GM13977 (cell line): ENCODE results near the gene ABO.
"Not testable (repeated sequence)": the region's sequence is repeated elsewhere in the genome, so short reads cannot be mapped to it uniquely, and the experiment has no call there.

ENCODE experiments used
- DNase-seq: peaks from one replicate; pipeline ENCODE4 v3.0.0; 2012; ENCODE audit warnings: low spot score
- CTCF ChIP-seq: IDR thresholded peaks from 2 replicates; pipeline ENCODE4 v1.5.1; 2012; ENCODE audit warnings: mild to moderate bottlenecking, control low read depth; ENCODE audit not compliant: insufficient read depth; ENCODE audit errors: extremely low read depth, missing control alignments
- in situ Hi-C: fragments of 300-500 bp; cut with MboI; formaldehyde crosslinking; loops from one replicate; pipeline ENCODE4 v1.12.0; 2022; ENCODE audit warnings: low sequenced_read_pairs, low pct_unique_long_range_greater_than_20kb, mixed read lengths, inconsistent platforms; ENCODE audit not compliant: unreplicated experiment

Gene ABO

GRCh38 chr9:133227242-133227860, 47.6 kb downstream of the ABO start:
- TF ChIP-seq CTCF, result no peak
- in situ Hi-C loops, result no loop called here
- DNase-seq, result no peak

- in situ Hi-C loops, result no loop called here
- no peak for DNase-seq
- no peak for TF ChIP-seq CTCF
Observed at GRCh38 chr9:133226219-133227171, 48.5 kb downstream of the ABO start.

- no peak for TF ChIP-seq CTCF
- in situ Hi-C loops, result no loop called here
- DNase-seq, result no peak
Observed at GRCh38 chr9:133225171-133226011, 49.6 kb downstream of the ABO start.

GRCh38 chr9:133224762-133225161, 50.2 kb downstream of the ABO start:
- in situ Hi-C loops, result no loop called here
- TF ChIP-seq CTCF, result no peak
- DNase-seq, result no peak

- in situ Hi-C loops, result not testable (repeated sequence)
Observed at GRCh38 chr9:133223159-133223756, 51.7 kb downstream of the ABO start.

GRCh38 chr9:133221994-133222393, 53.0 kb downstream of the ABO start:
- in situ Hi-C loops, DNase-seq: not testable (repeated sequence)

More at GRCh38 chr9:133223159-133223756, 51.7 kb downstream of the ABO start:
- not testable (repeated sequence) for DNase-seq

- no peak for DNase-seq
- TF ChIP-seq CTCF, result no peak
- in situ Hi-C loops, result no loop called here
Observed at GRCh38 chr9:133221177-133221809, 53.7 kb downstream of the ABO start.

- in situ Hi-C loops, DNase-seq: not testable (repeated sequence)
Observed at GRCh38 chr9:133218049-133218975, 56.7 kb downstream of the ABO start.

GRCh38 chr9:133217333-133217988, 57.5 kb downstream of the ABO start:
- in situ Hi-C loops, DNase-seq: not testable (repeated sequence)
